ENCODE data around the gene GBE1.

GBE1 gene

DNA sequence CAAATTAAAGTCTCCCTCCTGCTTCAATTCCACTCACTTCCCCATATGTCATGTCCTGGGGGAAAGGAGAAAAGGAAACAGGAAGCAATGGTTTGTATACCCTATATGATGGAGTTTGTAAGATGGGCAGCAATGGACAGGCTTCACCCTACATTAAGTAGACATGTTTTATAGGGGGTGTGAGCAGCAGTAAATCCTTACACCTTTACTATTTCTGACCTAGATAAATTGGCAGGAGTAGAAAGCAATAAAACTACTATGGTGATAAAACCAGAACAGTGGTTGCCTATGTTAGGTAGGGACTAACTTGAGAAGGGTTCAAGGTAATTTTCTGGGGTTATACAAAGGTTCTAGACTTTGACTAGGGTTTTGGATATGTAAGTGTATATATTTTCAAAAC, 301.7 kb downstream of the GBE1 start:
- Histone ChIP-seq H3K27me3 (ENCODE audit: control insufficient read depth, insufficient read depth, low read length) (no peaks in the 10 kb centered on the region), H3K27ac (ENCODE audit: low read length) (no peak overlapping the region), H3K4me3 (ENCODE audit: low read length) (no peak overlapping the region), H3K36me3 (ENCODE audit: control insufficient read depth, low read depth, low read length) (no peaks in the 10 kb centered on the region), H3K4me1 (ENCODE audit: control insufficient read depth, low read depth, low read length) (no peaks in the 10 kb centered on the region), H3K9me3 (ENCODE audit: control insufficient read depth, low read depth, low read length) (no peaks in the 10 kb centered on the region), H3K9ac (ENCODE audit: low read length) (no peak overlapping the region)

DNA sequence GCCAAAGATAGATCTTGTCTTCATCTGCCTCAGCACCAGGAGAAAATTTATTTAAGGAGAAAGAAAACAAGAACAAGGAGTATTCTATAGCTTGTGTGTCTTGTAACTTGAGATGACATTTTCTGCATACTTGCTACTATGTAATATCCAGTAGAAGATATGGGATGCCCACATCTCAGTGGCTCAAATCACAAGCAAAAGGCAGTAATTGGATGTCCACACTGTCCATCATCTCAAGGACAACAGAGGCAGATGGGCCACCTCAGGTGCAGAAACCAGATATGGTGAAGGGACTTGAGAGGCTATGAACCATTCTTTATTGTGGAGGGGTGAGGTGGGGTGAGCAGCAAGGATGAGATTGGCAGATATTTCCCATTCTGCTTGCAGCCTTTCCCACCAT, 309.0 kb downstream of the GBE1 start:
- Histone ChIP-seq H3K36me3 (ENCODE audit: control insufficient read depth, low read depth, low read length) (no peaks in the 10 kb centered on the region), H3K9me3 (ENCODE audit: control insufficient read depth, low read depth, low read length) (no peaks in the 10 kb centered on the region), H3K9ac (ENCODE audit: low read length) (no peak overlapping the region), H3K27me3 (ENCODE audit: control insufficient read depth, insufficient read depth, low read length) (no peaks in the 10 kb centered on the region), H3K27ac (ENCODE audit: low read length) (no peak overlapping the region), H3K4me3 (ENCODE audit: low read length) (no peak overlapping the region), H3K4me1 (ENCODE audit: control insufficient read depth, low read depth, low read length) (no peaks in the 10 kb centered on the region)

DNA sequence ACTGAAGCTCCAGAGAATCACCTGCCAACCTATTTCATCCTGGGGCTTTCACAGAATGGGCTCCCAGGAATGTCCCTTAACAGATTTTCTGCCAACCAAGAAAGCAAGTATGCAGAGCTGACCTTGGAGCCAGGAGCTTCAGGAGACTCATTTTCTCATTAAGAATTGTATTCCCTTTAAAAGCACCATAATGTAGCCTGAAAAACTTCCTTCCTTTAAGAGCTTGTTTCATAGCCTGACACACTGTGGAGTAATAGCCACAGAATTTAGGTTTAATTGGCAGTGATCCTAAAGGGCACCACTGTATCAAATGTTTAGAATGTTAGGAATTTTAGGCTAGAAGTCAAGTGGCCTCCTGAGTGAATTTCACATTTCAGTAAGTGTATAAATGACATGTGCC, 309.8 kb downstream of the GBE1 start:
- H3K9ac ChIP-seq (ENCODE audit: low read length): no peak overlapping the region
- H3K36me3 ChIP-seq (ENCODE audit: control insufficient read depth, low read depth, low read length): no peaks in the 10 kb centered on the region
- no peak overlapping the region for H3K27ac ChIP-seq (ENCODE audit: low read length)

DNA sequence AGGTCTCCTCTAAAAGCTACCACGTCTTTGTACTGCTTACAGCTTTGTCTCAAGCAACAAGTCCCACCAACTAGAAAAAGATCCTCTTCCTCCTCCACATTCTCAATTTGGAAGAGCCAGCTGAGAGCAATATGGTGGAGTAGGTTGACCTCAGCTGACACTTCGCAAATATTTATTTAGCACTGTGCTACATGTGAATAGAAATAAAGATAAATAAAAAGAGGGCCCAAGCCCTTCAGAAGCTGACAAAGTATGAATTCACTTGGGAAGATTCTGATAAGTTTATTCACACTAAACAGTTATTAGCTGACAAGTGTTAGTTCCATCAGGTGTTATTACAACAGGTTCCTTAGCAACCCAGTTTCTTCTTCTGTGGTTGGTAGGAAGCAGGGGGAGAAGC, 310.3 kb downstream of the GBE1 start:
- Histone ChIP-seq H3K9ac (ENCODE audit: low read length) (no peak overlapping the region), H3K36me3 (ENCODE audit: control insufficient read depth, low read depth, low read length) (no peaks in the 10 kb centered on the region), H3K4me1 (ENCODE audit: control insufficient read depth, low read depth, low read length) (no peaks in the 10 kb centered on the region), H3K4me3 (ENCODE audit: low read length) (no peak overlapping the region), H3K9me3 (ENCODE audit: control insufficient read depth, low read depth, low read length) (no peaks in the 10 kb centered on the region), H3K27me3 (ENCODE audit: control insufficient read depth, insufficient read depth, low read length) (no peaks in the 10 kb centered on the region), H3K27ac (ENCODE audit: low read length) (no peak overlapping the region)

More for the DNA sequence above, 309.8 kb downstream of the GBE1 start:
- Histone ChIP-seq H3K27me3 (ENCODE audit: control insufficient read depth, insufficient read depth, low read length) (no peaks in the 10 kb centered on the region), H3K9me3 (ENCODE audit: control insufficient read depth, low read depth, low read length) (no peaks in the 10 kb centered on the region), H3K4me3 (ENCODE audit: low read length) (no peak overlapping the region), H3K4me1 (ENCODE audit: control insufficient read depth, low read depth, low read length) (no peaks in the 10 kb centered on the region)

DNA sequence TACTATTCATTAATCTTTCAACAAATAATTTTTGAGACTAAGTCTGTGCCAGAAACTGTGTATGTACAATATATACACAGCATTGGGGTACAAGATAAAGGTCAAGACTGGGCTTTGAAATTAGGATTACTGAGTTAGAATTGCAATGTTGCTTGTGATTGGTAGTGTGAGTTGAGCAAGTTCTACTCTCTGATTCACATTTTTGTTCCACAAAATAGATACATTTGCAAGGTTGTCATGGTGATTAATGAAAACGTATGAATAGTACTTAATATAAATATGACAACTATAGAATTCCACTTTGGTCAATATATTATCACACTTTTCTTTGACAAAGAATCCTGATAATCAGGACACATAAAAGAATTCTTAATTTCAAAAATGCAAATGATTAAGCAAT, 314.6 kb downstream of the GBE1 start:
- Histone ChIP-seq H3K27me3 (ENCODE audit: control insufficient read depth, insufficient read depth, low read length) (no peaks in the 10 kb centered on the region), H3K9me3 (ENCODE audit: control insufficient read depth, low read depth, low read length) (no peaks in the 10 kb centered on the region), H3K27ac (ENCODE audit: low read length) (no peak overlapping the region), H3K9ac (ENCODE audit: low read length) (no peak overlapping the region), H3K4me1 (ENCODE audit: control insufficient read depth, low read depth, low read length) (no peaks in the 10 kb centered on the region), H3K4me3 (ENCODE audit: low read length) (no peak overlapping the region), H3K36me3 (ENCODE audit: control insufficient read depth, low read depth, low read length) (no peaks in the 10 kb centered on the region)

DNA sequence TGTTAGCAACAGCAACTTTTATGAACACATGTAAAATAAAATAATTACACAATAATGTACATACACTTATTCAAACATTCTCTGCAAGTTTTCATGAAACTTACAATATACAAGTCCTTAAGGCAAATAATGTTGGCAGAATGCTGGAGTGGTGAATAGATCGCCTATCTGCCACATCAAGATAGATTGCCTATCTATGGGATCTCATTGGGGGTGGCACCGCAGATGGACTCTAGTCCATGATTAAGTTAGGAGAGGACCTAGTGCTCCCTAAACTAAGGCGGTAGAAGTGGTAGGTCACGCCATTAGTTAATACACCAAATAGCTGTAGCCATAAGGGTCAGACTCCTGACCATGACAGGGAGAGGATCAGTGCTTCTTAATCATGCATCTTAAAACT, 315.7 kb downstream of the GBE1 start:
- no peak overlapping the region for H3K9ac ChIP-seq (ENCODE audit: low read length)
- H3K36me3 ChIP-seq (ENCODE audit: control insufficient read depth, low read depth, low read length): no peaks in the 10 kb centered on the region
- no peak overlapping the region for H3K4me3 ChIP-seq (ENCODE audit: low read length)
- H3K9me3 ChIP-seq (ENCODE audit: control insufficient read depth, low read depth, low read length): no peaks in the 10 kb centered on the region
- no peaks in the 10 kb centered on the region for H3K4me1 ChIP-seq (ENCODE audit: control insufficient read depth, low read depth, low read length)
- H3K27ac ChIP-seq (ENCODE audit: low read length): no peak overlapping the region
- no peaks in the 10 kb centered on the region for H3K27me3 ChIP-seq (ENCODE audit: control insufficient read depth, insufficient read depth, low read length)

DNA sequence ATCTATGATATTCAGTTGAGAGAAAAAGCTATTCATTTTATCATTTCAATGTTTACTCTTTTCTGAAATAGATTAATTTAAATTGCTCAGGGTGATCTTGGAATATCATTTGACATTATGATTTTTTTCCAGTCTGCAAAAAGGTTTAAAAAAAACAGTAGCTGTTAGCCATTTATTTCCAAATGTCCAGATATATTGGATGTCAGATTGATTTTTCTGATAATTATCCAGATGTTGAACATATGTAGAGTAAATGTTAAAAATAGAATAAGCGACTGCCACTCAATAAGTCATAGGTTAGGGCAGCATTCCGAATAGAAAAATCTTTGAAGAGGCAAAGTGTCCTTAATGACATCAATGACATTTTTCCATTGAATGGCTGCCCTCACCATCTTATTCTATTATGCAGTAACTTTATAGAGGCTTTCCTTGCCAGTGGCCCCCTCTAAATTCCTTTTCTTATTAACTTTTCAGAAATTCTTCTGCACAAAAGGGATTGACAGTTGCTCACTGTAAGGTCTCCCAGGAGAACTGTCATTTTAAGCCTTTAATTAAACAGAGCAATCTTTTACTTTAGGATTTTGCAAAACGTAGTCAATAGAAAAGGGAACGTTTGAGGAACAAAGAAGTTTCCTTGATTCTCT, 316.5 kb downstream of the GBE1 start:
- no peaks in the 10 kb centered on the region for H3K27me3 ChIP-seq (ENCODE audit: control insufficient read depth, insufficient read depth, low read length)
- H3K9ac ChIP-seq (ENCODE audit: low read length): no peak overlapping the region
- H3K36me3 ChIP-seq (ENCODE audit: control insufficient read depth, low read depth, low read length): no peaks in the 10 kb centered on the region
- H3K4me3 ChIP-seq (ENCODE audit: low read length): no peak overlapping the region
- no peaks in the 10 kb centered on the region for H3K9me3 ChIP-seq (ENCODE audit: control insufficient read depth, low read depth, low read length)
- no peaks in the 10 kb centered on the region for H3K4me1 ChIP-seq (ENCODE audit: control insufficient read depth, low read depth, low read length)
- H3K27ac ChIP-seq (ENCODE audit: low read length): no peak overlapping the region

DNA sequence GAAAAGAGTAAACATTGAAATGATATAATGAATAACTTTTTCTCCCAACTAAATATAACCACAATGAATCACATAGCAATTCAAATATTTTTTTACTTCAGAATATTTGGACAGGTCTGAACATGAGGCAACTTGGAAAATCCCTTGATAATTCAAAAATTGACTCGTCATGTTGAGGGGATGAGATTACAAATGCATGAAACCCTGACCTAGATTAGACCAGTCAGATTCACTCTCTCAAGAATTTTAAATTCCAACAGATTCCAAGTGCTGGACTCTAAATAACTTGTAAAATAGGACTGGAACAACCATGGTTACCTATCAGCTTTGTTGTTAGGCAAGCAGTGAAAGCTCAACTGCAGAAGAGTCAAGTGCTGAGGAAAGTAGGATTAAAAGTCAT, 317.5 kb downstream of the GBE1 start:
- Histone ChIP-seq H3K9me3 (ENCODE audit: control insufficient read depth, low read depth, low read length) (no peaks in the 10 kb centered on the region), H3K27ac (ENCODE audit: low read length) (no peak overlapping the region), H3K4me3 (ENCODE audit: low read length) (no peak overlapping the region), H3K36me3 (ENCODE audit: control insufficient read depth, low read depth, low read length) (no peaks in the 10 kb centered on the region), H3K27me3 (ENCODE audit: control insufficient read depth, insufficient read depth, low read length) (no peaks in the 10 kb centered on the region), H3K9ac (ENCODE audit: low read length) (no peak overlapping the region), H3K4me1 (ENCODE audit: control insufficient read depth, low read depth, low read length) (no peaks in the 10 kb centered on the region)

DNA sequence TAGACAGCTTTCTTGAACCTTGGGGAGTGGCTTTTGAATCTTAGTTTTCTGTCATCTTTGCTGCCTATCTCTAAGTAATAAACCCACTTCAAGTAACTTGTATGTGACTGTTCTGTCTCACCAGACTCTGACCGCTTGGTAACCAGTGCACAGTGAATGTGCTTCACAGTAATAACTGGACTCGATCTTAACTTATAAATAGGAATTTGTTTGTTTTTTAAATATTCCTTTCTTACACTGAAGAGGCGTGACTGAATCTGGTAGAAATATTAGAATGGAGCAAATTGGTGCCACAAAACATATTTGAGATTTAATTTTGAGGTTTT, 318.0 kb downstream of the GBE1 start:
- Histone ChIP-seq H3K9ac (ENCODE audit: low read length) (no peak overlapping the region), H3K36me3 (ENCODE audit: control insufficient read depth, low read depth, low read length) (no peaks in the 10 kb centered on the region), H3K27ac (ENCODE audit: low read length) (no peak overlapping the region)

DNA sequence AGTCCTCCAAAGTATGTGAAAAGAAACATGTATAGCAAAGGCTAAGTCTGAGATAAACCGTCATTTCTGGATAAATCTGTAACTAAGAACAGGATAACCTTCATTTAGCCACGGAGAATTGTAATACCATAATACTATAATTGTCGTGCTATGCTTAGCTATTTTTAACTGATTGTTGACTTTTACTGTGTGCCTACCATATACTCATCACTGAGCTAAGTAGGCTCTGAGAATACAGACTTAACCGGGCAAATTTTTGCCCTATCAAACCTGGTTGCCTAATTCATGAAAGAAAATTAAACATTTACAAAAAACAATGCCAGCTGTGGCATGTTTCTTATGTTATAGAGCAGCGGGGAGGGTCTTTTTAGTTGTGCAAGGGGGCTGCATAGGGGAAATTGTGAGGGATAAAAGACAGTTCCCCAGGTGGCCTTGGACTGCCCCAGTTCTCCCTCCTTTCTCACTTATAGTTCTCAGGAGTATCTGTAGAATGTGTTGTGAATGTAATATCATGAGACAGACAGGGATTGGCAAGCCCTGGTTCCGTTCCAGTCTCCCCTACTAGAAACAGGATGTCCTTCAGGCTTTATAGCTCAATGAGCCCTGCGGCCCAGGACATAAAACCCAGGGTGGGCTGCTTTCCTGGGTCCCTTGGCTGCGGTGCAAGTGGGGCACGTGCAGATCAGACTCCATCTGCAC, 318.5 kb downstream of the GBE1 start:
- no peak overlapping the region for H3K4me3 ChIP-seq (ENCODE audit: low read length)
- H3K9me3 ChIP-seq (ENCODE audit: control insufficient read depth, low read depth, low read length): no peaks in the 10 kb centered on the region
- no peaks in the 10 kb centered on the region for H3K4me1 ChIP-seq (ENCODE audit: control insufficient read depth, low read depth, low read length)
- no peak overlapping the region for H3K9ac ChIP-seq (ENCODE audit: low read length)
- no peak overlapping the region for H3K27ac ChIP-seq (ENCODE audit: low read length)
- no peaks in the 10 kb centered on the region for H3K36me3 ChIP-seq (ENCODE audit: control insufficient read depth, low read depth, low read length)
- no peaks in the 10 kb centered on the region for H3K27me3 ChIP-seq (ENCODE audit: control insufficient read depth, insufficient read depth, low read length)

More for the DNA sequence above, 318.0 kb downstream of the GBE1 start:
- Histone ChIP-seq H3K4me1 (ENCODE audit: control insufficient read depth, low read depth, low read length) (no peaks in the 10 kb centered on the region), H3K9me3 (ENCODE audit: control insufficient read depth, low read depth, low read length) (no peaks in the 10 kb centered on the region), H3K27me3 (ENCODE audit: control insufficient read depth, insufficient read depth, low read length) (no peaks in the 10 kb centered on the region), H3K4me3 (ENCODE audit: low read length) (no peak overlapping the region)

DNA sequence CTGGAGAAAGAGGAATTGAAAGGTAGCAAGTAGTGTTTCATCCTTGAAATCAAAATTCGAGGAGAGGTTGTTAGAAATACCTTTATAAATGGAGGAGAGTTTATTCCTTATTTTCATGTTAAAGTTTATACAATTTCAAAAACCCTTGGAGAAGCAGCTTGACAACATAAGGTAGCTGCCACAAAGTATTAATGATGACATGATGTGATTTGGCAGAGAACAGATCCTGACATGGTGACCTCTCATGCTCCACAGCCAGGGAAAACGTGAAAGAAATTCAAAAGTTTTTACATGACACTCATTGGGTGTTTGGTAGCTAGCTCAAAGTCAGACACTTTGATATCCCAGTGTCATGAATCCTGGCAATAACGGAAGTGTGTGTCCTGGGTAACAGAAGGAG, 320.8 kb downstream of the GBE1 start:
- Histone ChIP-seq H3K4me3 (ENCODE audit: low read length) (no peak overlapping the region), H3K9me3 (ENCODE audit: control insufficient read depth, low read depth, low read length) (no peaks in the 10 kb centered on the region), H3K27me3 (ENCODE audit: control insufficient read depth, insufficient read depth, low read length) (no peaks in the 10 kb centered on the region), H3K36me3 (ENCODE audit: control insufficient read depth, low read depth, low read length) (no peaks in the 10 kb centered on the region), H3K4me1 (ENCODE audit: control insufficient read depth, low read depth, low read length) (no peaks in the 10 kb centered on the region), H3K27ac (ENCODE audit: low read length) (no peak overlapping the region), H3K9ac (ENCODE audit: low read length) (no peak overlapping the region)

Data from iPS-18a (cell line).